Measurements from ENCODE around the gene XG. TPM values are rescaled to one million over a fixed set of nuclear protein-coding genes. Genes with fewer than 3 reads are reported as not detected.
"Not testable (repeated sequence)": the region's sequence is repeated elsewhere in the genome, so short reads cannot be mapped to it uniquely, and the experiment has no call there.

The XG gene
- total RNA-seq, 6 donors from 2014 or later: 0.69 to 0.81 TPM; not detected in 4

DNA sequence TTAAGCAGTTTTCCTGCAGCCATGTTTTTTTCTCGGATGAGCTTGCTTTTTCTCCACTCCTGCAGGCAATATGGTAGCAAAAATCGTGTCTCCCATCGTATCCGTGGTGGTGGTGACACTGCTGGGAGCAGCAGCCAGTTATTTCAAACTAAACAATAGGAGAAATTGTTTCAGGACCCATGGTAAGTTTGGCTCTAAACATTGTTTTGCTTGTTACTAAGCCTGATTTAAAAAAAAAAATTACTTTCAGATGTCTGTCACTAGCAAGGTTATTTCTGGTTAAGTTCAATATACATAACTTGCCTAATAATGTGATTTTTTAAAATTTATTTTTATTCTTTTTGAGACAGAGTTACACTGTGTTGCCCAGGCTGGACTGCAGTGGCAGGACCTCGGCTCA lies 59.4 kb downstream of the XG start:
- DNase-seq: no peak
- TF ChIP-seq, protein P1, sequence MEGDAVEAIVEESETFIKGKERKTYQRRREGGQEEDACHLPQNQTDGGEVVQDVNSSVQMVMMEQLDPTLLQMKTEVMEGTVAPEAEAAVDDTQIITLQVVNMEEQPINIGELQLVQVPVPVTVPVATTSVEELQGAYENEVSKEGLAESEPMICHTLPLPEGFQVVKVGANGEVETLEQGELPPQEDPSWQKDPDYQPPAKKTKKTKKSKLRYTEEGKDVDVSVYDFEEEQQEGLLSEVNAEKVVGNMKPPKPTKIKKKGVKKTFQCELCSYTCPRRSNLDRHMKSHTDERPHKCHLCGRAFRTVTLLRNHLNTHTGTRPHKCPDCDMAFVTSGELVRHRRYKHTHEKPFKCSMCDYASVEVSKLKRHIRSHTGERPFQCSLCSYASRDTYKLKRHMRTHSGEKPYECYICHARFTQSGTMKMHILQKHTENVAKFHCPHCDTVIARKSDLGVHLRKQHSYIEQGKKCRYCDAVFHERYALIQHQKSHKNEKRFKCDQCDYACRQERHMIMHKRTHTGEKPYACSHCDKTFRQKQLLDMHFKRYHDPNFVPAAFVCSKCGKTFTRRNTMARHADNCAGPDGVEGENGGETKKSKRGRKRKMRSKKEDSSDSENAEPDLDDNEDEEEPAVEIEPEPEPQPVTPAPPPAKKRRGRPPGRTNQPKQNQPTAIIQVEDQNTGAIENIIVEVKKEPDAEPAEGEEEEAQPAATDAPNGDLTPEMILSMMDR (IDR thresholded peaks at IDR 0.05): no peak
- TF ChIP-seq EP300 (IDR thresholded peaks at IDR 0.05) (no peak), POLR2AphosphoS5 (IDR thresholded peaks at IDR 0.05) (no peak), POLR2A (IDR thresholded peaks at IDR 0.05) (no peak)
- WGBS, 2 donors: 85% methylated on average over 4 to 5 of the region's 5 CpGs
- no peak for ATAC-seq (ENCODE audit: low FRiP score in 2 of 2)
- Histone ChIP-seq H3K27me3 (no peaks in the 10 kb centered on the region), H3K27ac (no peak overlapping the region), H3K4me1 (peaks cover 0 to 2% (median 0%) of the 10 kb centered on the region in 4 donors), H3K4me3 (no peak overlapping the region), H3K36me3 (no peaks in the 10 kb centered on the region), H3K9me3 (no peaks in the 10 kb centered on the region)

DNA sequence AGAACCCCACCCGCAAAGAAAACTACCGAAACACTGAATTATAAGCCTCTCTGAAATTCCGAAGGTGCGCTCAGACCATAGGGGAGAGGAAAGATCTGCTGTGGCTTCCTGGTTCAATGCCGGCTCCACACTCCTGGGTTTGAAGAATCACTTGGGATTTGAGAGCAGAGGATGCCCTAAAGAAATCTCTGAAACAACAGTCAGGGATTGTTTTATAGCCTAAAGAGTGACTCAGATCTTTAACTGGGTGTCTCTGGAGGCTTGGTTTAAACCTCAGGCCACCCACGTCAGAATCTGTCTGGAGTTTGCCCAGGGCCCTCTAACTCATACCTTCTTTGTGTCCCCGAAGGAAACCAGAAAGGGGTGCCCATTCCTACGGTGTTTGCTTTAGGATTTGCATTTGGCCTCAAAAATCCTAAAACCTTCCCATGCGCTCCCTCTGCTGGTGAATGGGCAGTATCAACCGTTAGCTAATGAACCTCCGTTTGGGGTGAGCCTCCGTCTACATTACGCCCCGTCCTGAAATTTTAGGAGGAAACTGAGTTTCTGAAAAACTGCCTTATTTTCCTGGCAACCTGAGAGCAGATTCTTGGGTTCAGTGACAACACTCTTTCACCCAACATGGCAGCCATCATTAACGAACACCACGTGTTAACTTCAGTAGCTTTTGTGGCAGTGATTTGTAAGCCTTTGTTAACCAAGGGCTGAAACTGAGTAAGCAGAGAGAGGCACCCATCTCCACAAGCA lies 60.5 kb downstream of the XG start:
- peak; percentile 68 to 71 for ATAC-seq (ENCODE audit: low FRiP score in 2 of 2)
- WGBS, 2 donors: 26 to 35% methylated on average over 13 to 16 of the region's 16 CpGs
- TF ChIP-seq, protein P1 (IDR thresholded peaks at IDR 0.05): peak; percentile 37 to 77 (median 60)
- not testable (repeated sequence) for H3K4me1 ChIP-seq, H3K4me3 ChIP-seq, H3K36me3 ChIP-seq, H3K27ac ChIP-seq, H3K9me3 ChIP-seq, H3K27me3 ChIP-seq, DNase-seq

DNA sequence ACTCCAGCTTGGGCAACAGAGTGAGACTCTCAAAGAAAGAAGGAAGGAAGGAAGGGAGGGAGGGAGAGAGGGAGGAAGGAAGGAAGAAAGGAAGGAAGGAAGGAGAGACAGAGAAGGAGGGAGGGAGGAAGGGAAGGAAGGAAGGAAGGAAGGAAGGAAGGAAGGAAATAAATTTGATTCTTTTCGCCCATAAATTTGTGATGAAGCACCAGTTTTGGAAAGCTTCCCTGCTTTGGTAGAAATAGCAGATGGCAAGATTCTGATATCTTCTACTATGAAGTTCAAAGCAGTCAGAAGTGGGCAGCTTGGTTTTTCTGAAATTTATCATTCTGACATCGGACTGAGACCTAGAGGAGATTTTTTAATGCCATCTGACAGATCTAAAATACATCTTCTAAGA lies 65.2 kb downstream of the XG start:
- H3K4me3 ChIP-seq: no peak overlapping the region
- H3K4me1 ChIP-seq: peaks cover 0 to 2% (median 0%) of the 10 kb centered on the region in 4 donors
- H3K9me3 ChIP-seq: no peaks in the 10 kb centered on the region
- H3K27me3 ChIP-seq: no peaks in the 10 kb centered on the region
- DNase-seq: no peak
- ATAC-seq (ENCODE audit: low FRiP score in 2 of 2): no peak
- no peak overlapping the region for H3K27ac ChIP-seq
- TF ChIP-seq POLR2A (IDR thresholded peaks at IDR 0.05): no peak
- no peak for TF ChIP-seq POLR2AphosphoS5 (IDR thresholded peaks at IDR 0.05)
- no peak for TF ChIP-seq EP300 (IDR thresholded peaks at IDR 0.05)
- TF ChIP-seq, protein P1 (IDR thresholded peaks at IDR 0.05): no peak
- 59 to 79% methylated on average over 2 of the region's 2 CpGs for WGBS, 2 donors
- H3K36me3 ChIP-seq: no peaks in the 10 kb centered on the region

DNA sequence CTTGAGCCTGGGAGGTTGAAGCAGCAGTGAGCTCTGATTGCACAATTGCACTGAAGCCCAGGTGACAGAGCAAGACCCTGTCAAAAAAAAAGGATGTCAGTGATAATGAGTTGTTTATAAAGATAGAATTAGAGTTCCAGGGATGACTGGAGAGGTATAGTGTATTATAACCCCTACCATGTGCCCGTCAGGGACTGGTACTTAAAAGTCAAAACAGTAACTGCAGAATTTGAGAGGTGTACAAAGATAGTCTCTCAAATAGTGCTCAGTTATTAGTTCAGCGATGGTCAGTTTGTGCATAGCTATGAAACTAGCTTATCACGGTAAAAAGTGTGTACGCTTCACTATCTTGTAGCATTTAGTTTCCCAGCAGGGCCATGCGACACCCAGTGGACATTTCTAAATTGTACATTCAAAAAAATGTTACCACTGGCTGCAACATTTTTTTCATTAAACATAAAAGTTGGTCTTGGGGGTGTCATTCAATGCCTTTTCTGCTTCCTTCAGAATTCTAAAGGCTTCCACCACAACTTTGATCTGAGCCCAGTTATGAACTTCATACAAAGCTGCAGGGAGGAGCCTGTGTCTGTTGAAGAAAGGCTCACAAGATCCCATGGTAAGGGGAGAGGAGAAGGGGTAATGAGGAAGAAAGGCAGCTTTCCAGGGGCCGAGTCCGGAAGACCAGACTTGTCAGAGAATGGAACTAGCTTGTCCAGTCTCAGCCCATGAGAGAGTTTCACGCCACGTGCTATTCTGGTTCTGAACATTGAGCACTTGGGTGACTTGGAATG lies 67.7 kb downstream of the XG start:
- DNase-seq (no peak), ATAC-seq (ENCODE audit: low FRiP score in 2 of 2) (no peak)
- WGBS, 2 donors: 49 to 62% methylated on average over 5 to 9 of the region's 9 CpGs

More for the DNA sequence above, 67.7 kb downstream of the XG start:
- Histone ChIP-seq H3K27me3 (no peaks in the 10 kb centered on the region), H3K4me3 (no peak overlapping the region), H3K27ac (no peak overlapping the region), H3K4me1 (no peaks in the 10 kb centered on the region), H3K9me3 (no peaks in the 10 kb centered on the region), H3K36me3 (no peaks in the 10 kb centered on the region)
- TF ChIP-seq POLR2A (IDR thresholded peaks at IDR 0.05) (no peak), POLR2AphosphoS5 (IDR thresholded peaks at IDR 0.05) (no peak), EP300 (IDR thresholded peaks at IDR 0.05) (no peak)
- TF ChIP-seq, protein P1 (IDR thresholded peaks at IDR 0.05): peak in 3 of 6 experiments; percentile 21 to 36 (median 30)
